ENCODE data around the gene ERLEC1.
"Not testable (repeated sequence)": the region's sequence is repeated elsewhere in the genome, so short reads cannot be mapped to it uniquely, and the experiment has no call there.

Gene ERLEC1

DNA sequence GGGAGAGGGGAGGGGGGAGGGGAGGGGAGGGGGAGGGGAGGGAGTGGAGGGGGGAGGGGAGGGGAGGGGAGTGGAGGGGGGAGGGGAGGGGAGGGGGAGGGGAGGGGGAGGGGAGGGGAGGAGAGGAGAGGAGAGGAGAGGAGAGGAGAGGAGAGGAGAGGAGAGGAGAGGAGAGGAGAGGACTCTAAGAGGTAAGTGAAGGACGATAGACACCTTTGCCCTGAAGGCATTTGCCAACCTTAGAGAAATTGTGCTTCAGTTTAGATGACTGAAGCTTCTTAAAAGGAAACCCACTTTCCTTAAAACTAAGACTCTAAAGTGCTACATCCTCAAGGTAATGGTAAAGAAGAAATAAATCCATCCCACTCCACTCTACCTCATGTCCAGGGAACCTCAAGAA, 53.7 kb downstream of the ERLEC1 start:
- DNase-seq (ENCODE audit: low spot score), result no peak

GRCh38 chr2:53841651-53842050, 54.8 kb downstream of the ERLEC1 start:
- DNase-seq (ENCODE audit: low spot score), result not testable (repeated sequence)

GRCh38 chr2:53842891-53843290, 56.0 kb downstream of the ERLEC1 start:
- DNase-seq (ENCODE audit: low spot score), result no peak

- DNase-seq (ENCODE audit: low spot score), result no peak
Measured at GRCh38 chr2:53843595-53843994, 56.8 kb downstream of the ERLEC1 start.

- DNase-seq (ENCODE audit: low spot score), result no peak
Measured at GRCh38 chr2:53848062-53848461, 61.2 kb downstream of the ERLEC1 start.

- not testable (repeated sequence) for DNase-seq (ENCODE audit: low spot score)
Measured at GRCh38 chr2:53851052-53851757, 64.4 kb downstream of the ERLEC1 start.

DNA sequence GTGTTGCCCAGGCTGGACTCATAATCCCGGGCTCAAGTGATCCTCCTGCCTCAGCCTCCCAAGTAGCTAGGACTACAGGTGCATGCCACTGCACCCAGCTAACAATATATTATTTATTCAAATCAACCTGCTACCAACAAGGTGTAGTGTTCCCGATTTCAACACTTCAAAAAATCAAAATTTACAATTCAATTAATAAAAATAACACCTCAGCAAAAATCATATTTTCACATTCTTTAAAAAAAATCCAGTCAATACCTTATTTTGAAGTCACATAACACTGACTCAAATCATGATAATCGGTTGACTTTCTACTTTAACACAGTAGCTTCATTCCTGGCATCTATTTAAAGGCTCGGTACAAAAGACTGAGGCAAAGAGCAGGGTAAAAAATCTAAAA, 65.7 kb downstream of the ERLEC1 start:
- DNase-seq (ENCODE audit: low spot score), result no peak

DNA sequence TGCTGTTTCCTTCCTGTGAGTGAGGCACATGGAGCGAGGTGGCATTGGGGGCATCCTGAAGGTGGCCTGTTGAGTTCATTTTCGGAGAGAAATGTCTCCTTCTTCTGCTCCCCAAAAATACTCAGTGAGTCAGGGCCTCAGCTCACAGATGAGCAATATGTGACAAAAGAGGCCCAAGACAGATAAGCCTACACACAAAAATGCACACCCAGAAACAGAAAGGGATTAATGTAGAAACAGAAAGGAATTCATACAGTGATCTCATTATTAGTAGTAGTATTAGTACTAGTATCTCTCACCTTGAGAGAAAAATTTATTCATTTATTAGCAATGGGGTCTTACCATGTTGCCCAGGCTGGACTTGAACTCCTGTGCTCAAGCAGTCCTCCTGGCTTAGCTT, 67.8 kb downstream of the ERLEC1 start:
- DNase-seq (ENCODE audit: low spot score), result no peak

- no peak for DNase-seq (ENCODE audit: low spot score)
Measured at GRCh38 chr2:53856272-53856671, 69.4 kb downstream of the ERLEC1 start.

DNA sequence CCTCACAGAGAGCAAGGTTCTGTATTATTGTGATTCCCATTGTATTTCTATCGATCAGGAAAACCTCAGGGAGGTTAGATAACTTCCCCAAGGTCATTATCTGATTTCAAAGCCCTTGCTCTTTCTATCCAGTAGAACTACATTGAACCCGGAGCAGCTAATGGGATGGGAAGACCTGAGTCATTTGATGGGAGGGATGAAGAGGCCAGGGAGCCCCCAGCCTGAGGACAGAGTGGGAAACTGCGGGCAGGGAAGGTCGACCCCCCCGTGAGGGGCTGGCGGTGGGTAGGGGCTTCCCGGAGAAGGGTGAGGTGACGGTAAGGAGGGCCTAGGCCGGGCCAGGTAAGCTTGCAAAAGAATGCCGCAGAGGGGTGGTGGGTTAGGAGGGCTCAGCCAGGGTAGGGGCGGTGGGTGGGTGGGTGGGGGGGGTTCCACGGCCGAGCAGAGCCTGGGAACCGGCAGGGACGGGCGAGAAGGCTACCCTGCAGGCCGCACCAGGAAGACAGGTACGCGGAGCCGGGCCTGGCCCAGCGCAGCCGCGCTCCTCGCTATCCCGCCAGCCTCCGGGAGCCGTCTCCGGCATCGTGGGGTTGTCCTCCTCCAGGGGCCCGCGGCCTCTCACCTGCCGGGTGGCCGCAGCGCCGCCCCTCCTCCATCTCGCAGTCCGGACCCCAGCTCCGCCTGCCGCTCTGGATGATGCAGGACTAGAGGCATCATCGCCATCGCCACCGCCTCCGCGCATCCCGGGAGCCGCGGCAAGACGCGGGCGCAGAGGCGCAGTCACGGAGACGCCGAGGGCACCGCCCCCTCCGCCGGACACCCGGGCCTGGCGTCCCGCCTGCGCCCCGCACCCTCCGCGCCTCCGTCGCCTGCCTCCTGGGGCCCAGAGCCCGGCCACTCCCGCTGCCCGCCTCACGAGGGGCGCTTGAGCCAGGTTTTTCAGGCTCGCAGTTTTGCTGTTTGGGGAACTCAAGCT, 72.7 kb downstream of the ERLEC1 start, which contains the start of gene GPR75:
GPR75 (minus strand) TSS at position 762 of the 976 bp plus-strand sequence. CDS start 5,211 bp downstream, outside the sequence.
- DNase-seq (ENCODE audit: low spot score), result no peak

GRCh38 chr2:53861824-53862223, 75.0 kb downstream of the ERLEC1 start:
- no peak for DNase-seq (ENCODE audit: low spot score)

DNA sequence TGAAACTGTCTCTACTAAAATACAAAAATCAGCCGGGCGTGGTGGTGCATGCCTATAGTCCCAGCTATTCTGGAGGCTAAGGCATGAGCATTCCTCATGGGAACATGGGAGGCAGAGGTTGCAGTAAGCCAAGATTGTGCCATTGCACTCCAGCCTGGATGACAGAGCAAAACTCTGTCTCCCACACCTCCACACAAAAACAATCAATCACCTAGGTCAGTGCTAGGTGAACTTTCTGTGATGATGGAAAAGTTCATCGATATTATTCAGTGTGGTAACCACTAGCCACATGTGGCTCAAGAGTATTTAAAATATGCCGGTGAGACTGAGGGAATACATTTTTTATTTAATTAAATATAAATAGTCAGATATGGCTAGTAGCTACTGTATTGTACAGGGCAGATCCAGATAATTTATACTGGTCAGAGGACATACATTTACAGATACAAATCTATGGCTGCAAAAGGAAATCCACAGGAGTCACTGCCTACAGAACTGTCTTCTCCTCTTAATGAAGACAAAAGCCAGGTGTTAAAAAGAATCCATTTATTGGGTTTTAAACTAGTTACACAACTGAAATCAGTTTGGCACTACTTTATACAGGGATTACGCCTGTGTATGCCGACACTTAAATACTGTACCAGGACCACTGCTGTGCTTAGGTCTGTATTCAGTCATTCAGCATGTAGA, 76.8 kb downstream of the ERLEC1 start:
- DNase-seq (ENCODE audit: low spot score), result no peak

DNA sequence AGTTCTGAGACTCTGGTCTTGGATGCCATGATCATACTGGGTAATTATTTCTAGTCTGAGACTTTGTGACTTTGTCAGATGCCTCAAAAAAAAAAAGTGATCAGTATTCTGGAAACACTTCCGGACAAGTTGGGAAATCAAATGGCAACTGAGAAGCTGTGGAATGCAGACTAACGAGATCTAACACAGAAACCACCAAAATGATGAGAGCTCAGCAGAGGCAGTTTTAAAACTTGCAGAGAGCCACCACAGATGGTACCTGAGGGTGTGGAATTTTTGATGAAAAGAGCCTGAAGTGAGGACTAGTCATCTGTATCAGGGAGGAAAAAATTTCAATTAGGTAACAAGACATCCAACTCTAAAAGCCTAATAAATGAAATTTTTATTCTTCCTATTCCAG, 78.4 kb downstream of the ERLEC1 start:
- DNase-seq (ENCODE audit: low spot score), result no peak

- DNase-seq (ENCODE audit: low spot score), result no peak
Measured at GRCh38 chr2:53865962-53866361, 79.1 kb downstream of the ERLEC1 start.

GRCh38 chr2:53867169-53867568, 80.3 kb downstream of the ERLEC1 start:
- DNase-seq (ENCODE audit: low spot score), result no peak

GRCh38 chr2:53867773-53868172, 80.9 kb downstream of the ERLEC1 start:
- DNase-seq (ENCODE audit: low spot score), result no peak

All from left forelimb (tissue), 1 donor.